Right atrium auricular region (tissue), 2 donors: ENCODE results near the gene SERPINB2. TPM values are rescaled to one million over a fixed set of nuclear protein-coding genes. Genes with fewer than 3 reads are reported as not detected.
"Not testable (repeated sequence)": the region's sequence is repeated elsewhere in the genome, so short reads cannot be mapped to it uniquely, and the experiment has no call there.

ENCODE experiments used
- DNase-seq: peaks from one replicate; pipeline ENCODE4 v3.0.0-alpha.2; 2019; ENCODE audit warnings: low spot score
- H3K27ac ChIP-seq, 2 donors: fragments of 200-600 bp; sonication (generic); 1 replicate in 1 of 2; 2 replicates in 1 of 2; pipeline ENCODE4 v1.5.1; 2016 to 2019
- H3K27me3 ChIP-seq, 2 donors: fragments of 200-600 bp; sonication (generic); one replicate each; pipeline versions ENCODE4 v1.5.1 to v1.6.0; 2017 to 2019
- H3K36me3 ChIP-seq: fragments of 200-600 bp; sonication (generic); one replicate; pipeline ENCODE4 v1.5.1; 2016
- H3K4me1 ChIP-seq, 2 donors: fragments of 200-600 bp; sonication (generic); one replicate each; pipeline versions ENCODE4 v1.5.1 to v1.6.0; 2017 to 2019
- H3K4me3 ChIP-seq, 2 donors: fragments of 200-600 bp; sonication (generic); 1 replicate in 1 of 2; 2 replicates in 1 of 2; pipeline ENCODE4 v1.5.1; 2017 to 2019; ENCODE audit warnings: mild to moderate bottlenecking in 1 of 2, moderate library complexity in 1 of 2
- H3K9me3 ChIP-seq, 2 donors: fragments of 200-600 bp; sonication (generic); one replicate each; pipeline ENCODE4 v1.5.1; 2019
- total RNA-seq, 2 donors: library from RNA; depleted of rRNA; stranded (reverse); fragments of >200 nt; gene quantifications; one replicate each; pipeline ENCODE4 v1.1.0, GENCODE V29; 2016
- TF ChIP-seq, protein P1 (sequence below), 2 donors: fragments of 200-600 bp; sonication (generic); IDR thresholded peaks; one replicate each; pipeline ENCODE4 v1.5.1; 2019; ENCODE audit warnings: antibody characterized with exemption in 2 of 2

SERPINB2 gene
- total RNA-seq, 2 donors from 2014 or later: 0.94 to 2.3 TPM

DNA sequence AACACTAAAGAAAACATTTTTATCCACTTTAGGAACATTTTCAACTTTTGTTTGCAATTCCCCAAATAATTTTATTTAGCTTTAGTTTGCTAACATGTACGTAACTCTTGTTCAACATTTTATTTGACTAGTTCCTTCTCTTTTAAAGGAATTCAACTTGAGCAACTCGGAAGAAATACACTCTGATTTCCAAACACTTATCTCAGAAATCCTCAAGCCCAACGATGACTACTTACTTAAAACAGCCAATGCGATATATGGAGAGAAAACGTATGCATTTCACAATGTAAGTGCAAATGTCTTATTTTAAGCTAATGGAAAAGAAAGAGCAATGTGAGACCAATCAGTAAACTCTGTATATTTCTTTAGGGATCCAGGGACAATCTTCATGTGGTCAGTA lies 30.3 kb downstream of the SERPINB2 start:
- H3K4me1 ChIP-seq: no peaks in the 10 kb centered on the region
- no peaks in the 10 kb centered on the region for H3K27me3 ChIP-seq
- no peaks in the 10 kb centered on the region for H3K9me3 ChIP-seq
- H3K27ac ChIP-seq: no peak overlapping the region
- no peak for DNase-seq
- no peaks in the 10 kb centered on the region for H3K36me3 ChIP-seq
- TF ChIP-seq, protein P1, sequence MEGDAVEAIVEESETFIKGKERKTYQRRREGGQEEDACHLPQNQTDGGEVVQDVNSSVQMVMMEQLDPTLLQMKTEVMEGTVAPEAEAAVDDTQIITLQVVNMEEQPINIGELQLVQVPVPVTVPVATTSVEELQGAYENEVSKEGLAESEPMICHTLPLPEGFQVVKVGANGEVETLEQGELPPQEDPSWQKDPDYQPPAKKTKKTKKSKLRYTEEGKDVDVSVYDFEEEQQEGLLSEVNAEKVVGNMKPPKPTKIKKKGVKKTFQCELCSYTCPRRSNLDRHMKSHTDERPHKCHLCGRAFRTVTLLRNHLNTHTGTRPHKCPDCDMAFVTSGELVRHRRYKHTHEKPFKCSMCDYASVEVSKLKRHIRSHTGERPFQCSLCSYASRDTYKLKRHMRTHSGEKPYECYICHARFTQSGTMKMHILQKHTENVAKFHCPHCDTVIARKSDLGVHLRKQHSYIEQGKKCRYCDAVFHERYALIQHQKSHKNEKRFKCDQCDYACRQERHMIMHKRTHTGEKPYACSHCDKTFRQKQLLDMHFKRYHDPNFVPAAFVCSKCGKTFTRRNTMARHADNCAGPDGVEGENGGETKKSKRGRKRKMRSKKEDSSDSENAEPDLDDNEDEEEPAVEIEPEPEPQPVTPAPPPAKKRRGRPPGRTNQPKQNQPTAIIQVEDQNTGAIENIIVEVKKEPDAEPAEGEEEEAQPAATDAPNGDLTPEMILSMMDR (IDR thresholded peaks at IDR 0.05): no peak
- no peak overlapping the region for H3K4me3 ChIP-seq

DNA sequence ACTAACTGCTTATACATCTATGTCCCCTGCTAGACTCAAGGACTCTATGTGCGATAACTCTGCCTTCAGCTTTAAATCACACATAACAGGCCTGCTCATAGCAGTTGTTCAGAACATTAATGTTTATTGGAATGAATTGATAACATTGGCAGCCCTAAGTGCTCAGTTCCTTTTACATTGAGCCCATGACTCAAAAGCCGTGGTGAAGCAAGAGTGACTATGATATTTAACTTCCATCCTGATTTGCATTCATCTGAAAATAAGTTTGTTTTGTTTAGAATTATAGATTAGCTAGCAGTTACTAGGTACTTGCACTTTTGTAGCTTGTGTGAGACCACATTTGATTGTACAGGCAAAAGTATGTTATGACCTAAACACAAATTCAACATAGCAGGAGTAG lies 34.5 kb downstream of the SERPINB2 start:
- DNase-seq: no peak

DNA sequence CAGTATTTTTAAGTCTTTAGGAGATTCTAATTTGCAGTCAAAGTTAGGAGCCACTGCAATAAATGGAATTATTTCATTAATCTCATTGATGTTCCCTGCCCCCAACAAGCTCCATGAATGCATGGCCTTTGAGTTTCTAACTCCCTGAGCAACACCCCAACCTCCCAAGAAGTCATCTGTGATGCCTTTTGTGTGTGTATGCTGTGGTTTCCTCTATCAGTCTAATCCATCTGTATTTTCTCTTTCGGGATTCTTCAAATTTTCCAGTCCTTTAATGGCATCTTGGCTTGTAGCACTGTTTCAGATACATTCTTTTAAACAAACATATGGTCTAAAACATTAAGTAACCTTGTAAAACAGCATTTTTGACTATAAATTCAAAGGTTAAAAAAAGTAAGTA lies 37.0 kb downstream of the SERPINB2 start:
- no peaks in the 10 kb centered on the region for H3K4me1 ChIP-seq
- DNase-seq: no peak
- H3K4me3 ChIP-seq: no peak overlapping the region
- TF ChIP-seq, protein P1 (IDR thresholded peaks at IDR 0.05): no peak
- no peaks in the 10 kb centered on the region for H3K9me3 ChIP-seq
- no peaks in the 10 kb centered on the region for H3K36me3 ChIP-seq
- no peak overlapping the region for H3K27ac ChIP-seq
- no peaks in the 10 kb centered on the region for H3K27me3 ChIP-seq

More for the DNA sequence above, 34.5 kb downstream of the SERPINB2 start:
- Histone ChIP-seq H3K27me3 (no peaks in the 10 kb centered on the region), H3K9me3 (no peaks in the 10 kb centered on the region), H3K27ac (no peak overlapping the region), H3K4me1 (no peaks in the 10 kb centered on the region), H3K36me3 (no peaks in the 10 kb centered on the region), H3K4me3 (no peak overlapping the region)
- TF ChIP-seq, protein P1 (IDR thresholded peaks at IDR 0.05): no peak

DNA sequence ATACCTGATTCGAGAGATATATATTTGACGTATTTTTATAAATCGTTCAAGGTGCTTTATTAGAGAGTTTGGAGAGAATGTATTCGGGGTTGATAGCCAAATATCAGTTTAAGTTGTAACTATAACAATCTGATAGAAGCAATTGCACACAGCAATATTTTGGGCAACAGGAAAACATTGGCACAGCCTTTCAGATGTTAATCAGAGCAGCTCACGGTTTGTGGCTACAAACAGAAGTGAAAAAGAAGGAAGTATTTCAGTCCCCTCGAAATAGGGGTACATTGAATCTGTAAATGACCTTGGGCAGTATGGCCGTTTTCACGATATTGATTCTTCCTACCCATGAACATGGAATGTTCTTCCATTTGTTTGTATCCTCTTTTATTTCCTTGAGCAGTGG lies 40.8 kb downstream of the SERPINB2 start:
- Histone ChIP-seq H3K9me3 (no peaks in the 10 kb centered on the region), H3K27me3 (no peaks in the 10 kb centered on the region), H3K27ac (no peak overlapping the region), H3K36me3 (no peaks in the 10 kb centered on the region), H3K4me3 (no peak overlapping the region), H3K4me1 (no peaks in the 10 kb centered on the region)
- TF ChIP-seq, protein P1 (IDR thresholded peaks at IDR 0.05): no peak
- no peak for DNase-seq

DNA sequence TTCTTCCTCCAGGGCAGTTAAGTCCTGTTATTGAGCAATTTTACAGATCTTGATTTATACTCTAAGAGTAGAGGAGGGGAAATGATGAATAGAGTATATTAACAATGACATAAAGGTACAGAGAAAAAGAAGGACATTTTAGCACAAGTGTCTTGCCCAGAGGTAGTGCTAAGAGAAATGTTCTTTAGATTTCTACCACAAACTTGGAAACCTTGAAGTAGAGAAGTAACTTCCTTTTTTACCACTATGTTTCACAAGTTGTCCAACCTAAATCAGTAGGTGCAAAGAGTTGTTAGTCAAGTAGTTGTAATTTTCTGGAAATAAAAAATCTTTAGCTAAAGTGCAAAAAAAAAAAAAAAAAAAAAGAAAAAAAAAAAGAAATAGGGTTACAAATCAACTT lies 41.9 kb downstream of the SERPINB2 start:
- H3K27ac ChIP-seq, H3K36me3 ChIP-seq, H3K4me3 ChIP-seq, H3K9me3 ChIP-seq, H3K4me1 ChIP-seq, H3K27me3 ChIP-seq, DNase-seq: not testable (repeated sequence)

DNA sequence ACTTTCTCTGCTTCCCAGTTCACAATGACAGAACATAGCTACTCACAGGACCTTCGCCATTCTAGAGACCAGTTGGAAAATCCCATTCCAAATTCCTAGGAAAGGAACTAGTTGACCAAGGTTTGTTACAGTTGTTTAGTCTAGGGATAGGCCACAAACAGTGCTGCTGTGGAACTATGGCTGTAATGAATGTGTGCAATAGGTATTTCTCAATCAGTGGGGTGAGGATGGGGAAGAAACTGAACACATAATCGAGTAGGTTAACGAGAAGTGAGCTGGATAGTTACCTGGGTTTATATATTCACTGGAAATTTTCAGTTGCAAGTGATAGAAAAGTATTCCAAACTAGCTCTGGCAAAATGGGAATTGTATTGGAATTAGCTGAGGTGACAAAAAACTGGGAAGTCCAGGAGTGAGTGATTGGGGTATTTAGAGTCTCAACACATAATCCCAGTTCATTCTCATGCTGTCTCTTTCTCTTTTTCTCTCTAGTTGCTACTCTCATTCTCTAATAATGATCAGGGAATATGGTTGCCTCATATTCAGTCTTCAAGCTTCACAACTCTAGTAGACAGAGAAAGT lies 43.4 kb downstream of the SERPINB2 start:
- Histone ChIP-seq H3K27ac (no peak overlapping the region), H3K36me3 (no peaks in the 10 kb centered on the region), H3K9me3 (no peaks in the 10 kb centered on the region), H3K4me1 (peaks cover 0 to 2% of the 10 kb centered on the region in 2 donors), H3K27me3 (no peaks in the 10 kb centered on the region), H3K4me3 (no peak overlapping the region)
- TF ChIP-seq, protein P1 (IDR thresholded peaks at IDR 0.05): no peak
- DNase-seq: no peak
